ENCODE data around the gene BLTP2. TPM values are rescaled to one million over a fixed set of nuclear protein-coding genes. Genes with fewer than 3 reads are reported as not detected.
A peak's percentile ranks its signal among the peaks of the same experiment; 100 is the strongest.

BLTP2 gene
- total RNA-seq, 1 donor: 170 TPM

- no peak overlapping the region for H3K4me3 ChIP-seq (ENCODE audit: insufficient read depth, low read length)
- H3K36me3 ChIP-seq (ENCODE audit: insufficient read depth, low read length): peaks cover 95% of the 10 kb centered on the region
- no peaks in the 10 kb centered on the region for H4K20me1 ChIP-seq (ENCODE audit: insufficient read depth, low read length)
- no peak for TF ChIP-seq CTCF (IDR thresholded peaks at IDR 0.05; ENCODE audit: extremely low read depth, low read depth, low read length)
- H3K27me3 ChIP-seq (ENCODE audit: insufficient read depth, low read length): no peaks in the 10 kb centered on the region
- no peak overlapping the region for H2AFZ ChIP-seq (ENCODE audit: low read length)
- H3K9me3 ChIP-seq (ENCODE audit: low read depth, low read length): no peaks in the 10 kb centered on the region
- no peak overlapping the region for H3K27ac ChIP-seq (ENCODE audit: low read depth, low read length)
- DNase-seq (ENCODE audit: insufficient read length, low spot score, missing footprints): no peak
- H3K79me2 ChIP-seq (ENCODE audit: insufficient read depth, low read length): no peaks in the 10 kb centered on the region
- no peak overlapping the region for H3K4me2 ChIP-seq (ENCODE audit: insufficient read depth, low read length)
- no peaks in the 10 kb centered on the region for H3K4me1 ChIP-seq (ENCODE audit: insufficient read depth, low read length)
These were observed 28.7 kb downstream of the BLTP2 start for GRCh38 chr17:28616281-28616680.

- H4K20me1 ChIP-seq (ENCODE audit: insufficient read depth, low read length): no peaks in the 10 kb centered on the region
- H3K4me2 ChIP-seq (ENCODE audit: insufficient read depth, low read length): no peak overlapping the region
- H3K79me2 ChIP-seq (ENCODE audit: insufficient read depth, low read length): no peaks in the 10 kb centered on the region
- H2AFZ ChIP-seq (ENCODE audit: low read length): no peak overlapping the region
- no peaks in the 10 kb centered on the region for H3K9me3 ChIP-seq (ENCODE audit: low read depth, low read length)
- DNase-seq (ENCODE audit: insufficient read length, low spot score, missing footprints): no peak
- H3K4me1 ChIP-seq (ENCODE audit: insufficient read depth, low read length): no peaks in the 10 kb centered on the region
- no peak overlapping the region for H3K4me3 ChIP-seq (ENCODE audit: insufficient read depth, low read length)
- H3K36me3 ChIP-seq (ENCODE audit: insufficient read depth, low read length): peaks cover 95% of the 10 kb centered on the region
- no peak for TF ChIP-seq CTCF (IDR thresholded peaks at IDR 0.05; ENCODE audit: extremely low read depth, low read depth, low read length)
- H3K27me3 ChIP-seq (ENCODE audit: insufficient read depth, low read length): no peaks in the 10 kb centered on the region
- no peak overlapping the region for H3K27ac ChIP-seq (ENCODE audit: low read depth, low read length)
These were observed 29.6 kb downstream of the BLTP2 start for GRCh38 chr17:28615260-28615940.

- no peak within 1 kb of the TSS for H2AFZ ChIP-seq (ENCODE audit: low read length)
- H3K27ac ChIP-seq (ENCODE audit: low read depth, low read length): no peak within 1 kb of the TSS
- DNase-seq (ENCODE audit: insufficient read length, low spot score, missing footprints): no peak
- H3K79me2 ChIP-seq (ENCODE audit: insufficient read depth, low read length): no peaks in the 10 kb centered on the region
- no peaks in the 10 kb centered on the region for H3K4me1 ChIP-seq (ENCODE audit: insufficient read depth, low read length)
- H3K4me3 ChIP-seq (ENCODE audit: insufficient read depth, low read length): no peak within 1 kb of the TSS
- no peak for TF ChIP-seq CTCF (IDR thresholded peaks at IDR 0.05; ENCODE audit: extremely low read depth, low read depth, low read length)
- no peaks in the 10 kb centered on the region for H3K27me3 ChIP-seq (ENCODE audit: insufficient read depth, low read length)
- H3K36me3 ChIP-seq (ENCODE audit: insufficient read depth, low read length): peaks cover 86% of the 10 kb centered on the region
- no peaks in the 10 kb centered on the region for H3K9me3 ChIP-seq (ENCODE audit: low read depth, low read length)
- H4K20me1 ChIP-seq (ENCODE audit: insufficient read depth, low read length): no peaks in the 10 kb centered on the region
- H3K4me2 ChIP-seq (ENCODE audit: insufficient read depth, low read length): no peak within 1 kb of the TSS
These were observed 31.0 kb downstream of the BLTP2 start, which contains the start of gene RSKR for GRCh38 chr17:28613931-28614381. Gene RSKR (minus strand): TSS chr17:28614185. CDS start chr17:28614161, 24 bp downstream.

- peak; percentile 69 for DNase-seq (ENCODE audit: insufficient read length, low spot score, missing footprints)
- Histone ChIP-seq H4K20me1 (ENCODE audit: insufficient read depth, low read length) (no peaks in the 10 kb centered on the region), H2AFZ (ENCODE audit: low read length) (no peak overlapping the region), H3K27me3 (ENCODE audit: insufficient read depth, low read length) (no peaks in the 10 kb centered on the region), H3K9me3 (ENCODE audit: low read depth, low read length) (no peaks in the 10 kb centered on the region), H3K79me2 (ENCODE audit: insufficient read depth, low read length) (no peaks in the 10 kb centered on the region), H3K4me1 (ENCODE audit: insufficient read depth, low read length) (no peaks in the 10 kb centered on the region), H3K27ac (ENCODE audit: low read depth, low read length) (no peak overlapping the region), H3K36me3 (ENCODE audit: insufficient read depth, low read length) (peaks cover 78% of the 10 kb centered on the region), H3K4me2 (ENCODE audit: insufficient read depth, low read length) (no peak overlapping the region), H3K4me3 (ENCODE audit: insufficient read depth, low read length) (no peak overlapping the region)
- peak; percentile 67 for TF ChIP-seq CTCF (IDR thresholded peaks at IDR 0.05; ENCODE audit: extremely low read depth, low read depth, low read length)
These were observed 31.8 kb downstream of the BLTP2 start for GRCh38 chr17:28612936-28613872.
